IMR-90 (cell line): ENCODE measurements around the gene SPARCL1. TPM values are rescaled to one million over a fixed set of nuclear protein-coding genes. Genes with fewer than 3 reads are reported as not detected.

Experiments
- ATAC-seq: fragments of 200-7000 bp; cut with Tn5 transposase; 2 replicates; pipeline ENCODE4 v1.9.1; 2020; ENCODE audit warnings: low read depth, mild to moderate bottlenecking, moderate library complexity
- BruUV-seq: library from RNA; stranded (reverse); fragments of 400-500 nt; replicated peaks from 2 replicates; lab custom pipeline; 2021; lab: Mats Ljungman, UMichigan
- CTCF ChIA-PET: fragments of 300-600 bp; formaldehyde crosslinking; extraction: SDS; loops from one replicate; lab custom pipeline; 2021; ENCODE audit warnings: antibody characterized with exemption; lab: Yijun Ruan, JAX
- POLR2A ChIA-PET: fragments of 300-600 bp; sonication (Branson Sonifier 250); formaldehyde crosslinking; loops from one replicate; lab custom pipeline; 2022; ENCODE audit warnings: antibody characterized with exemption; ENCODE audit not compliant: unreplicated experiment; lab: Charles Lee
- DNase-seq: peaks from one replicate; pipeline ENCODE4 v3.0.0; 2013
- H2AFZ ChIP-seq: replicated peaks from 2 replicates; pipeline ENCODE3; 2013; ENCODE audit warnings: low read length, mild to moderate bottlenecking; ENCODE audit not compliant: poor library complexity
- H2AK5ac ChIP-seq: 2 replicates; pipeline ENCODE4 v1.6.1; 2013; ENCODE audit warnings: low read depth, low read length, inconsistent platforms
- H2AK9ac ChIP-seq: replicated peaks from 2 replicates; pipeline ENCODE3; 2013; ENCODE audit warnings: mild to moderate bottlenecking, low read depth, low read length, moderate library complexity; ENCODE audit not compliant: poor library complexity
- H2BK120ac ChIP-seq: 2 replicates; pipeline ENCODE4 v1.6.1; 2013; ENCODE audit warnings: low read depth, low read length, inconsistent platforms
- H2BK15ac ChIP-seq: 3 replicates; pipeline ENCODE4 v1.6.1; 2013; ENCODE audit warnings: low read depth, low read length, inconsistent platforms
- H2BK20ac ChIP-seq: 2 replicates; pipeline ENCODE4 v1.6.1; 2013; ENCODE audit warnings: low read depth, mild to moderate bottlenecking, inconsistent platforms, low read length, moderate library complexity
- H2BK5ac ChIP-seq: 2 replicates; pipeline ENCODE4 v1.6.1; 2013; ENCODE audit warnings: mild to moderate bottlenecking, low read depth, low read length, inconsistent platforms; ENCODE audit not compliant: poor library complexity, severe bottlenecking
- H3K14ac ChIP-seq: replicated peaks from 2 replicates; pipeline ENCODE4 v1.6.1; 2013; ENCODE audit warnings: low read depth, low read length, inconsistent platforms
- H3K18ac ChIP-seq: 2 replicates; pipeline ENCODE4 v1.6.1; 2013; ENCODE audit warnings: low read depth, low read length, control low read depth
- H3K23ac ChIP-seq: 2 replicates; pipeline ENCODE4 v1.6.1; 2013; ENCODE audit warnings: low read depth, low read length, inconsistent platforms
- H3K27ac ChIP-seq: 2 replicates; pipeline ENCODE4 v1.5.1; 2013; ENCODE audit warnings: mild to moderate bottlenecking, control low read depth, low read length; ENCODE audit not compliant: insufficient read depth
- H3K27me3 ChIP-seq: 2 replicates; pipeline ENCODE4 v1.6.1; 2013; ENCODE audit warnings: low read length; ENCODE audit not compliant: control insufficient read depth, insufficient read depth
- H3K36me3 ChIP-seq: 2 replicates; pipeline ENCODE4 v1.6.1; 2013; ENCODE audit warnings: low read length, mixed read lengths; ENCODE audit not compliant: control insufficient read depth, insufficient read depth
- H3K4ac ChIP-seq: 2 replicates; pipeline ENCODE4 v1.6.1; 2013; ENCODE audit warnings: low read depth, low read length, inconsistent platforms
- H3K4me1 ChIP-seq: 2 replicates; pipeline ENCODE4 v1.6.1; 2013; ENCODE audit warnings: low read length, mixed read lengths; ENCODE audit not compliant: control insufficient read depth, insufficient read depth
- H3K4me2 ChIP-seq: 2 replicates; pipeline ENCODE4 v1.6.1; 2013; ENCODE audit warnings: low read depth, mild to moderate bottlenecking, control low read depth, low read length, moderate library complexity
- H3K4me3 ChIP-seq: 2 replicates; pipeline ENCODE4 v1.5.1; 2013; ENCODE audit warnings: low read depth, mild to moderate bottlenecking, control low read depth, low read length, moderate library complexity; ENCODE audit not compliant: insufficient read depth
- H3K56ac ChIP-seq: 2 replicates; pipeline ENCODE4 v1.6.1; 2013; ENCODE audit warnings: low read length, inconsistent platforms; ENCODE audit not compliant: insufficient read depth; ENCODE audit errors: extremely low read depth
- H3K79me1 ChIP-seq, 2 experiments: 2 replicates each; pipeline ENCODE4 v1.6.1; 2013; ENCODE audit warnings: low read length in 2 of 2, inconsistent platforms in 1 of 2, low read depth in 1 of 2
- H3K9ac ChIP-seq: 2 replicates; pipeline ENCODE4 v1.6.1; 2013; ENCODE audit warnings: low read depth, low read length, control low read depth
- H3K9me1 ChIP-seq: 2 replicates; pipeline ENCODE4 v1.6.1; 2013; ENCODE audit warnings: low read length, inconsistent platforms; ENCODE audit not compliant: insufficient read depth
- H3K9me3 ChIP-seq: 2 replicates; pipeline ENCODE4 v1.6.1; 2013; ENCODE audit warnings: low read length; ENCODE audit not compliant: control insufficient read depth, insufficient read depth
- H4K20me1 ChIP-seq: 2 replicates; pipeline ENCODE4 v1.6.1; 2013; ENCODE audit warnings: low read length, inconsistent platforms; ENCODE audit not compliant: insufficient read depth
- H4K5ac ChIP-seq: 2 replicates; pipeline ENCODE4 v1.6.1; 2013; ENCODE audit warnings: mild to moderate bottlenecking, low read depth, low read length, control low read depth
- H4K8ac ChIP-seq, 2 experiments: 2 replicates each; pipeline ENCODE4 v1.6.1; 2013; ENCODE audit warnings: low read depth in 2 of 2, low read length in 2 of 2, control low read depth in 1 of 2, inconsistent platforms in 1 of 2
- H4K91ac ChIP-seq: 2 replicates; pipeline ENCODE4 v1.6.1; 2013; ENCODE audit warnings: low read depth, low read length, inconsistent platforms; ENCODE audit not compliant: insufficient read depth
- BHLHE40 ChIP-seq: fragments of 150-350 bp; IDR thresholded peaks from 2 replicates; pipeline ENCODE4 v1.6.1; 2016; ENCODE audit warnings: mild to moderate bottlenecking, low read depth, low read length
- CEBPB ChIP-seq: IDR thresholded peaks from 2 replicates; pipeline ENCODE4 v1.6.1; 2012; ENCODE audit warnings: low read depth, low read length, improper control_type of control experiment
- CHD1 ChIP-seq: IDR thresholded peaks from 2 replicates; pipeline ENCODE4 v1.6.1; 2012; ENCODE audit warnings: low read depth, low read length, improper control_type of control experiment
- MAFK ChIP-seq: IDR thresholded peaks from 2 replicates; pipeline ENCODE4 v1.6.1; 2012; ENCODE audit warnings: low read depth, low read length, improper control_type of control experiment
- MXI1 ChIP-seq: IDR thresholded peaks from 2 replicates; pipeline ENCODE4 v1.6.1; 2012; ENCODE audit warnings: low read depth, mild to moderate bottlenecking, low read length, moderate library complexity, borderline replicate concordance
- NFE2L2 ChIP-seq: fragments of 150-350 bp; IDR thresholded peaks from 2 replicates; pipeline ENCODE4 v1.6.1; 2016; ENCODE audit warnings: low read depth, mild to moderate bottlenecking, low read length
- POLR2A ChIP-seq: IDR thresholded peaks from 2 replicates; pipeline ENCODE4 v1.6.1; 2012; ENCODE audit warnings: mild to moderate bottlenecking, low read depth, low read length
- RAD21 ChIP-seq: IDR thresholded peaks from 2 replicates; pipeline ENCODE4 v1.6.1; 2012; ENCODE audit warnings: low read length, improper control_type of control experiment
- RCOR1 ChIP-seq: IDR thresholded peaks from 2 replicates; pipeline ENCODE4 v1.6.1; 2012; ENCODE audit warnings: mild to moderate bottlenecking, low read length, improper control_type of control experiment; ENCODE audit not compliant: insufficient replicate concordance
- RFX5 ChIP-seq: IDR thresholded peaks from 2 replicates; pipeline ENCODE4 v1.8.0; 2012; ENCODE audit warnings: low read depth, mild to moderate bottlenecking, low read length, moderate library complexity
- SMC3 ChIP-seq: fragments of 150-350 bp; IDR thresholded peaks from 2 replicates; pipeline ENCODE4 v1.6.1; 2016; ENCODE audit warnings: low read depth, mild to moderate bottlenecking, antibody characterized with exemption, low read length, moderate library complexity
- WGBS, 2 experiments: methylation state at CpG; one replicate each; pipeline versions ENCODE4 v1.1.5 to v1.1.7; 2013; ENCODE audit warnings: missing lambda C conversion rate in 2 of 2; ENCODE audit not compliant: insufficient read length in 1 of 2; ENCODE audit errors: extremely low coverage in 2 of 2; 5-methylcytosine and 5-hydroxymethylcytosine counted together
- dilution Hi-C: fragments of 300-500 bp; cut with HindIII; formaldehyde crosslinking; loops from one replicate; pipeline ENCODE4 v1.14.3; 2018; ENCODE audit warnings: low sequenced_read_pairs; ENCODE audit not compliant: unreplicated experiment
- in situ Hi-C: fragments of 300-500 bp; cut with MboI; formaldehyde crosslinking; loops from 3 replicates; pipeline ENCODE4 v1.14.3; 2019; ENCODE audit warnings: low sequenced_read_pairs, inconsistent platforms, mixed read lengths
- intact Hi-C: fragments of 100-400 bp; cut with micrococcal nuclease; formaldehyde crosslinking; loops from 2 replicates; pipeline ENCODE4 v1.10.0; 2022
- polyA plus RNA-seq, 3 experiments: library from polyadenylated mRNA; depleted of rRNA; stranded (reverse); fragments of >200 nt; gene quantifications; 2 replicates each; pipeline ENCODE4 v1.2.3, GENCODE V29; 2012; ENCODE audit warnings: low replicate concordance in 1 of 3
- total RNA-seq: library from RNA; depleted of rRNA; stranded (reverse); fragments of >200 nt; gene quantifications from 2 replicates; pipeline ENCODE4 v1.2.3, GENCODE V29; 2012
- TF ChIP-seq, protein P1 (sequence below): conservative IDR thresholded peaks from 2 replicates; pipeline ENCODE4 v1.5.1; 2012; ENCODE audit warnings: mild to moderate bottlenecking, low read depth, low read length, improper control_type of control experiment

SPARCL1 gene
- total and polyA plus RNA-seq, 2 of the 4 experiments (the other 2 are of a cell fraction): not detected

DNA sequence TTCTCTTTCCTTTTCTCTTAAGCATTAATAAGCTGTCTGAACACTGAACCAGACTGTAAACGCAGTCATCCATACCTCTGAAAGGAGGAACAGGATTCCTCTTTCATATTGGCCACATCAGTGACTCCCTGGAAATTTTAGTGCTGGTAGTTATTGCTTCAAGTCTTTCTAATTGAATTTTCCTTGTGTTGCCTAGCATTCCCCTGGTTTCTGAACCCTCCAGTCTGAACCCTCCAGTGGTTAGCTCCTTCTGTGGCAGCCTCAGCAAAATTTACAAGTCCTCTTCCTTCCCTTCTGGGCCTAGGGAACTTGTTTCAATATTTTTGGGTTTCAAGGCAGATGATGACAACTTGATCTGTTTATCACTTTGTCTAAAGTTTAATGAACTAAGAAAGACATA lies 7.9 kb downstream of the SPARCL1 start:
- in situ Hi-C loops: no loop called here
- ChIA-PET POLR2A (no interaction called here), CTCF (no interaction called here)
- Histone ChIP-seq H3K9ac (no peak overlapping the region), H4K5ac (peak overlapping the region; percentile 27; the same call in 1 of the 2 replicates), H3K36me3 (no peaks in the 10 kb centered on the region), H3K9me1 (0 out of 2 replicates have a peak, but pooled peaks cover 5% of the 10 kb centered on the region), H3K23ac (no peak overlapping the region), H3K79me1 (no peaks in the 10 kb centered on the region), H3K27me3 (no peaks in the 10 kb centered on the region; the same call in 1 of the 2 replicates), H3K27ac (no peak overlapping the region), H3K18ac (peak overlapping the region; percentile 47; the same call in 1 of the 2 replicates), H2AK5ac (no peak overlapping the region), H3K4me1 (peaks cover 3% of the 10 kb centered on the region; the same call in 1 of the 2 replicates), H2BK120ac (peak overlapping the region; percentile 44; the same call in 1 of the 2 replicates), H2AFZ (no peak overlapping the region), H2AK9ac (no peak overlapping the region), H2BK15ac (no peak overlapping the region), H3K4me3 (no peak overlapping the region), H2BK5ac (no peak overlapping the region), H3K14ac (no peak overlapping the region), H4K20me1 (no peaks in the 10 kb centered on the region), H2BK20ac (no peak overlapping the region), H3K4me2 (no peak overlapping the region), H3K56ac (no peak overlapping the region), H4K91ac (no peak overlapping the region), H3K4ac (no peak overlapping the region), H4K8ac (peak overlapping the region in 1 of 2 experiments; percentile 33; a peak in 1 of 4 replicates), H3K9me3 (no peaks in the 10 kb centered on the region)
- WGBS, 2 experiments: no CpG with 5 or more reads among the region's 1 CpG
- no peak for DNase-seq
- intact Hi-C loops: no loop called here
- no peak for ATAC-seq
- BruUV-seq: no TSS peak
- no peak for TF ChIP-seq NFE2L2
- no peak for TF ChIP-seq MXI1
- TF ChIP-seq RCOR1: no peak
- TF ChIP-seq CEBPB: no peak
- TF ChIP-seq RFX5: no peak
- no peak for TF ChIP-seq BHLHE40
- no peak for TF ChIP-seq RAD21
- TF ChIP-seq POLR2A: no peak
- no peak for TF ChIP-seq SMC3
- TF ChIP-seq MAFK: no peak
- no peak for TF ChIP-seq CHD1
- TF ChIP-seq, protein P1, sequence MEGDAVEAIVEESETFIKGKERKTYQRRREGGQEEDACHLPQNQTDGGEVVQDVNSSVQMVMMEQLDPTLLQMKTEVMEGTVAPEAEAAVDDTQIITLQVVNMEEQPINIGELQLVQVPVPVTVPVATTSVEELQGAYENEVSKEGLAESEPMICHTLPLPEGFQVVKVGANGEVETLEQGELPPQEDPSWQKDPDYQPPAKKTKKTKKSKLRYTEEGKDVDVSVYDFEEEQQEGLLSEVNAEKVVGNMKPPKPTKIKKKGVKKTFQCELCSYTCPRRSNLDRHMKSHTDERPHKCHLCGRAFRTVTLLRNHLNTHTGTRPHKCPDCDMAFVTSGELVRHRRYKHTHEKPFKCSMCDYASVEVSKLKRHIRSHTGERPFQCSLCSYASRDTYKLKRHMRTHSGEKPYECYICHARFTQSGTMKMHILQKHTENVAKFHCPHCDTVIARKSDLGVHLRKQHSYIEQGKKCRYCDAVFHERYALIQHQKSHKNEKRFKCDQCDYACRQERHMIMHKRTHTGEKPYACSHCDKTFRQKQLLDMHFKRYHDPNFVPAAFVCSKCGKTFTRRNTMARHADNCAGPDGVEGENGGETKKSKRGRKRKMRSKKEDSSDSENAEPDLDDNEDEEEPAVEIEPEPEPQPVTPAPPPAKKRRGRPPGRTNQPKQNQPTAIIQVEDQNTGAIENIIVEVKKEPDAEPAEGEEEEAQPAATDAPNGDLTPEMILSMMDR: no peak
- dilution Hi-C loops: no loop called here
